ENCODE data around the gene CA10.

CA10 gene

GRCh38 chr17:51946311-51946710 is 212.2 kb downstream of the CA10 start:
- no peak for DNase-seq

DNA sequence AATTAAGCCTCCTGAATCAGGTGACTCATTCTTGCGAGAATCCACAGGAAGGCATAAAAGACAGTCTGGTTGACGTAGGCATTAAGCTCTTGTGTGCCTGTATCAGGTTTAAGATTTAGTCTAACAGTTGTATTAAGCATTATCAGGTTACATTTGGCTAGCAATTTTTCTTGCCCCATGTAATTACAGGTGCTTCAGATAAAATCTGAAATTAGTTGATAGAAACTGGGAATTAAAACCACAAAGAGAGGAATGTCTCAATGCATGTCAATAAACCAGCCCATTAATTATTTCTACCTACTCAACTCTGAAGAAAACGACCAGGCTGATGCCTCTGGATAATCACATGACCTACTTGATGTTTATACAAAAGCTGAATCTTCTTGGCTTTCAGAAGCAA is 217.2 kb downstream of the CA10 start:
- no peak for DNase-seq

GRCh38 chr17:51937264-51937663 is 221.2 kb downstream of the CA10 start:
- DNase-seq: no peak

DNA sequence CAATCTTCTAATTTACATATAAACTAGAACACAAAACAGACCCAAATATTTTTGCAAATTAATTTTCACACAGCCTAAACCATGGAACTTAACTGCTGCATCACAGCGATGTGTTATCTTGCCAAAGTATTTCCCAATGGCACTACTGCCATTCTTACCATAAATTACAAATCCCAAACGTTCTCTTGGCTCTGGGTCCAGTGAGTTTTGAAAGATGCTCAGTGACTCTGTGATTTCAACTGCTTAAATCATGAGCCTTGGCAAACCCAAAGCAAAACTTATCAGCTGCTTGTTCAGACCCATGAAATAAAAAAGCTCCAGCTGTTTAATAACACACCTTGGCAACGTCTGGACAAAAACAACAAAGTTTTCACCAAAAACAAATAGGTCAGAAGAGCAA is 223.0 kb downstream of the CA10 start:
- DNase-seq: no peak

GRCh38 chr17:51933647-51934046 is 224.9 kb downstream of the CA10 start:
- no peak for DNase-seq

GRCh38 chr17:51926448-51926847 is 232.1 kb downstream of the CA10 start:
- DNase-seq: no peak

GRCh38 chr17:51921500-51921899 is 237.0 kb downstream of the CA10 start:
- DNase-seq: no peak

- no peak for DNase-seq
These were observed 243.9 kb downstream of the CA10 start for GRCh38 chr17:51914577-51914976.

- DNase-seq: no peak
These were observed 244.9 kb downstream of the CA10 start for GRCh38 chr17:51913491-51914205.

DNA sequence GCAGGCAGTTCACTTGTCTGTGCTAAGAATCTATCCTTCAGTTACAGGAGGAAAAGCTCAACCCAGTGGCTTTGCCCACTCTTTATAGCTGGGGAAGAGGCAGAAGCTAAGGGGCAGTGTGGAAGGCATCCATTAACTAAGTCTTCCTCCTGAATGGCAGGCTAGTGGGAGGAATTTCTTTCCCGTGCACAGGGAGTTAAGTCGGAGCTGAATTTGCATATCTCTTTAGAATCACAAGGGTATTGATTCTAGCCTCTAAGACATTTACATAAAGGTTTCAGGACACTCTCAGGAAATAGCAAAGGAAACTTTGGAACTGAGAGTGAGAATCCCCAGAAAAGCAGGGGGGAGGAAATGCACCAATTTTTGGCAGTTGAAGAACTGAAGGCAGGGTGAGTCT is 245.6 kb downstream of the CA10 start:
- no peak for DNase-seq

- DNase-seq: no peak
These were observed 247.3 kb downstream of the CA10 start for GRCh38 chr17:51911237-51911636.

- no peak for DNase-seq
These were observed 248.5 kb downstream of the CA10 start for GRCh38 chr17:51909971-51910370.

GRCh38 chr17:51908841-51909537 is 249.5 kb downstream of the CA10 start:
- DNase-seq: no peak

DNA sequence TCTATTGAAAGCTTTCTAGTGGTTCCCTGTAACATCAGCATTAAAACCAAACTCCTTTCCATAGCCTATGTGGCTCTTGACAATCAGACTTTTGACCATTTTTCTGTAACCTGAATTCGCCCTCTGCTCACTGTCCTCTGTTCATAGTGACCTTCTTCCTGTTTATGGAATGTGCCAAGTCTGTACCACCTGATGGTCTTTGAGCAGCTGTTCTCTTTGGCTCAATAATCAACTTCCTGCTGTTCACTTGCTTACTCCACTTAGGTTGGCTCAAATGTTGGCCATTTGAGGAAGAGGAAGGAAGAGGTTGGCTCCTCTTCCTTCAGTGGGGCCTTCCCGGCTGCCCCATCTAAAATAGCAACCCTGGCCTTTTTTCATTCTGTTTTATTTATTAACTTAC is 251.5 kb downstream of the CA10 start:
- no peak for DNase-seq

GRCh38 chr17:51904379-51904778 is 254.1 kb downstream of the CA10 start:
- no peak for DNase-seq

GRCh38 chr17:51901242-51901641 is 257.3 kb downstream of the CA10 start:
- no peak for DNase-seq

DNA sequence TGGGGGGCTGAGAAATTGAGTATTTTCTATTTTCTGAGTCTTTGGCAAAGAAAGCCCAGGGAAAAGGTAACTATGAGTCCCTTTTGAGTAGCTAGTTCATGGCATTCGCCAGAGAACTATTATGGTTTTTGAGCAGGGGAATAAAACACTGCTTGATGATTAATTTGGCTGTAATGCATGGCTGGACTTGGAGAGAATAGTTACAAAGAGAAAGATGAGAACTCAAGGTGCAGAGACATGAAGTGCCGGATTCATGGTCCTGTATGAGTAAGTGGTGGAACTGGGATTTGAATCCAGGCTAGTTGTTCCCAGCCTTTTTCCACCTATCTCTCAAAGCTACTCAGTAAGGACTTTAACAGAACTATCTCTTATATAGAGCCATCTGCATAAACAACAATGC is 266.6 kb downstream of the CA10 start:
- no peak for DNase-seq

- no peak for DNase-seq
These were observed 267.8 kb downstream of the CA10 start for GRCh38 chr17:51890710-51891109.

DNA sequence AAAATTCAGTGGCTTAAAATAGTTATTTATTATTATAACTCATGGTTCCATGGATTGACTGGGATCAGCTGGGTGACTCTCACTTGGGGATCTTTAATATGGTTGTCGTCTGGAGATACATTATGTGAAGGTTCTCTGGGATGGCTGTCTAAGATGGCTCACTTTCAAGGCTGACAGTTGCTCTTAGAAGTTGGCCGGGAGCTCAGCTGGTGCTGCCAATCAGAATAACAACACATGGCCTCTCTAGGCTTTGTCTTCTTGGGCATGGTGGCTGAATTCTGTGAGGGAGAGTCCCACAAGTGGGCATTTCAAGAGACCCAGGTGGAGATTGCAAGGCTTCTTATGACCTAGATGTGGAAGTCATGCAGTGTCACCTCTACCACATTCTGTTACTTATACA is 269.7 kb downstream of the CA10 start:
- no peak for DNase-seq

GRCh38 chr17:51876986-51877385 is 281.5 kb downstream of the CA10 start:
- no peak for DNase-seq

GRCh38 chr17:51873302-51873701 is 285.2 kb downstream of the CA10 start:
- DNase-seq: no peak

DNA sequence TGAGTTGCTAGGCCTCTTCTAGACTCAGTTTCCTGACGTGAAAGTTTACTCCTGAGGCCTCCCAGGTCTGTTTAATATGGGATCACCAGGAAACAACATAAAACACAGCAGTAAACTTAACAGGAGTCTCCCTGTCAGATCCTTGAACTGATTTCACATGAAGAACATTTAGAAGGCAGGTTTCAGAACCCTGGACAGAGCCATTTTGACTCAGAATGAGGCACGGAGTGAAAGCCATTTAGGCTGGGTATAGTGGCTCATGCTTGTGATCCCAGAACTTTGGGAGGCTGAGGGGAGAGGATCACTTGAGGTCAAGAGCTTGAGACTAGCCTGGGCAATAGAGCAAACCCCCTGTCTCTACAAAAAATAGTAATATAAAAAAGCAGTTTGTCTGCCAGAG is 289.1 kb downstream of the CA10 start:
- DNase-seq: no peak

DNA sequence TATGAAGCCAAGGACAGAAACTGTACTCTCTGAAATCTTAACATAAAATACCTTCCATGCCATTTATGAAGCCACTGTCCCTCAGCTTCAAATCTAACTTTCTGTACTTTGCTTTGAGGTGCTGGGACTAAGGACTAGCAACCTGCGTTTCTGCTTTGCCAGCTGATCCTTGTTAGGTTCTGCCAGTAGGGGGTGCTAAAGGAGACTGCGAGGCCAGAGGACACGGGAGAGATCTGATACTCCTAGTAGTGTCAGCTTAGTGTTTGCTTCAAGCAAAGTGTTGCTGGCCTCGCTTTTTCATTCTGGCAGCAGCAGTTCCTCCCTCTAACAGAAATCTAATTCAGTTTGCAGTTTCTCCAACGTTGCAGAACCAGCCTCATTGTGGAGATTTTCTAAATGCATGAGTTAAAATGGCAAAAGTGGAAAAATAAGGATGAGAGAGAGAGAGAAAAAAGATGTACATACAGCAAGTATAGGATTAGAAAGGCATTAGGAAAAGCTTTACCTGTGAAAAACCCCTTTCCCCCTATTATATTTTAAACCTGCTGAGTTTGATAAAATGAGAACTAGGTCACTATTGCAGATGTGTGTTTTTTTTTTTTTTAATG is 297.5 kb downstream of the CA10 start:
- no peak for DNase-seq

GRCh38 chr17:51857052-51857597 is 301.4 kb downstream of the CA10 start:
- DNase-seq: no peak

Measured in HCEC 1CT (cell line).